Astrocyte (in vitro differentiated cells and primary cell): ENCODE data around the gene MRPS12.

Experiments
- EZH2 ChIP-seq: IDR thresholded peaks from 2 replicates; pipeline ENCODE4 v1.6.1; 2012; ENCODE audit warnings: mild to moderate bottlenecking, low read length, inconsistent platforms; ENCODE audit not compliant: insufficient read depth
- TF ChIP-seq, protein P1 (sequence below): IDR thresholded peaks from 2 replicates; pipeline ENCODE4 v1.5.1; 2011; ENCODE audit warnings: low read depth, mild to moderate bottlenecking, inconsistent platforms, low read length, moderate library complexity; ENCODE audit not compliant: insufficient read depth

DNA sequence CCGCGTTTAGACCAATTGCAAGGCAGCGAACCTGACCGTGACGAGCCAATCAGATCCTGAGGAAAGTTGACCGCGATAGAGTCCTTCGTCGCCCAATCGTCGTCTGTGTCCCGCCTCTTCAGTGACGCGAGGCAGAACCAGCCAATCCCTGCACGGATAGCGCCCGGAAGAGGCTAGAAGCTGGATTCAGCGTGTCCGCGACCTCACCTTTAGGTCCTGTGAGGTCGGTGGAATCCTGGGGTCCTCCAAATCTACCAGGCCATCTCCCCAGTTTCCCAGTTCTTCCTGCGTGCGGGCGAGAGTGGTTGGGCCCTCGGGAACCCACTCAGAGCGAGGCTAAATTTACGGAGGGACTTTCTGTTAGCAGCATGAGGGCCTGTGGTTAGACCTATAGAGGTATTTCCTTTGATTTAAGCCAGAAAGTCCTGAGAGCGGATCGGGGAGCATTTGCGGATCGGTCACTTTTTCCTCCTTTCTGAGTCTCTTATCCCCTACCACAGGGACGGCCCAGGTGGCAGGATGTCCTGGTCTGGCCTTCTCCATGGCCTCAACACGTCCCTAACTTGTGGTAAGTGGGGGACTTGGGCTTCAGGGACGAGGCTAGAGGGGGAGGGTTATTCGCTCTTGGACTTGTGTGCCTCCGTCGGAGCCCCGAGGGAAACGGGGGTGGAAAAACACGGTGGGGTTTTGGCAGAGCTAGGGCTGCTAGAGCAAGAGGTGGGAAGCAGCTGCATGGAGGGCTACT is at the start of gene MRPS12:
- TF ChIP-seq, protein P1, sequence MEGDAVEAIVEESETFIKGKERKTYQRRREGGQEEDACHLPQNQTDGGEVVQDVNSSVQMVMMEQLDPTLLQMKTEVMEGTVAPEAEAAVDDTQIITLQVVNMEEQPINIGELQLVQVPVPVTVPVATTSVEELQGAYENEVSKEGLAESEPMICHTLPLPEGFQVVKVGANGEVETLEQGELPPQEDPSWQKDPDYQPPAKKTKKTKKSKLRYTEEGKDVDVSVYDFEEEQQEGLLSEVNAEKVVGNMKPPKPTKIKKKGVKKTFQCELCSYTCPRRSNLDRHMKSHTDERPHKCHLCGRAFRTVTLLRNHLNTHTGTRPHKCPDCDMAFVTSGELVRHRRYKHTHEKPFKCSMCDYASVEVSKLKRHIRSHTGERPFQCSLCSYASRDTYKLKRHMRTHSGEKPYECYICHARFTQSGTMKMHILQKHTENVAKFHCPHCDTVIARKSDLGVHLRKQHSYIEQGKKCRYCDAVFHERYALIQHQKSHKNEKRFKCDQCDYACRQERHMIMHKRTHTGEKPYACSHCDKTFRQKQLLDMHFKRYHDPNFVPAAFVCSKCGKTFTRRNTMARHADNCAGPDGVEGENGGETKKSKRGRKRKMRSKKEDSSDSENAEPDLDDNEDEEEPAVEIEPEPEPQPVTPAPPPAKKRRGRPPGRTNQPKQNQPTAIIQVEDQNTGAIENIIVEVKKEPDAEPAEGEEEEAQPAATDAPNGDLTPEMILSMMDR = no peak
- TF ChIP-seq EZH2 = no peak
